Measurements from ENCODE around the gene NLE1.
"Not testable (repeated sequence)": the region's sequence is repeated elsewhere in the genome, so short reads cannot be mapped to it uniquely, and the experiment has no call there.

The NLE1 gene

DNA sequence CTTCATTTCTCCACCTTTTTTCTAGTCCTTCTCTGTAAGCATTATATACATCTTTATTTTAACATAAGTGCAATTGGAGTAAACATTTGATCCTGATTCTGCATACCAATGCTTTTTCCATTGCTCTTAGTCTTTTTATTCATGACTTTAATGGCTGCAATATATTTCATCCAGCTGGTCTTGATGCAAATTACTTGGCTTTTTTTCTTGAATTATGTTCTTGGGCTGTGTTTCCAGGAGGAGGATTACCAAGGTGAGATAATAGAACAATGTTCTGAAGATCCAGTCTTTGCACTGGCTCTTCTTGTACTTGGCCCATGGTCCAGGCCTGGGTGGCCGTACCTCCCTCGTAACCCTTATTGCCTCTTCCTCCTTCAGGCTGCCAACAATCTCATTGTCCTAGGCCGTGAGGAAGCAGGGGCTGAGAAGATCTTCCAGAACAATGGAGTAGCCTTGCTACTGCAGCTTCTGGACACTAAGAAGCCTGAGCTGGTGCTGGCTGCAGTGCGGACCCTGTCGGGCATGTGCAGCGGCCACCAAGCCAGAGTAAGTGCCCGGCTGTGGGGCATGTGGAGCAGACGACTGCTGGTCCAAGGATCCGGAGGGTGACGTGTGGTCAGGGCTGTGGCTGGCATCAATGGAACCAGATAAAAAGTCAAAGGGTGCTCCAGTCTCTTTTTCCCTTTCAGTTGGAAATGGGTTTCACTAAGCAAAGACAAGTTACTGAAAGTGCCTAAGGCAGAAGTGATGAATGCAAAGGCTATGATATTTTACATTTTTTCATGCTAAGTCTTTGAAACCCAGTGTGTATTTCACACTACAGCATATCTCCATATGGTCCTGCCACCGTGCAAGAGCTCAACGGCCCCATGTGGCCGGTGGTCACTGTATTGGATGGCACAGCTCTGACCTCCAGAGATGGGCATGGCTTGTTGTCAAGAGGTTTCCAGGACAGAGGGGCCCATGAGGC is 12.4 kb upstream of the NLE1 start:
- no peak overlapping the region for H3K4me3 ChIP-seq (ENCODE audit: low read depth, low read length)
- TF ChIP-seq, protein P1, sequence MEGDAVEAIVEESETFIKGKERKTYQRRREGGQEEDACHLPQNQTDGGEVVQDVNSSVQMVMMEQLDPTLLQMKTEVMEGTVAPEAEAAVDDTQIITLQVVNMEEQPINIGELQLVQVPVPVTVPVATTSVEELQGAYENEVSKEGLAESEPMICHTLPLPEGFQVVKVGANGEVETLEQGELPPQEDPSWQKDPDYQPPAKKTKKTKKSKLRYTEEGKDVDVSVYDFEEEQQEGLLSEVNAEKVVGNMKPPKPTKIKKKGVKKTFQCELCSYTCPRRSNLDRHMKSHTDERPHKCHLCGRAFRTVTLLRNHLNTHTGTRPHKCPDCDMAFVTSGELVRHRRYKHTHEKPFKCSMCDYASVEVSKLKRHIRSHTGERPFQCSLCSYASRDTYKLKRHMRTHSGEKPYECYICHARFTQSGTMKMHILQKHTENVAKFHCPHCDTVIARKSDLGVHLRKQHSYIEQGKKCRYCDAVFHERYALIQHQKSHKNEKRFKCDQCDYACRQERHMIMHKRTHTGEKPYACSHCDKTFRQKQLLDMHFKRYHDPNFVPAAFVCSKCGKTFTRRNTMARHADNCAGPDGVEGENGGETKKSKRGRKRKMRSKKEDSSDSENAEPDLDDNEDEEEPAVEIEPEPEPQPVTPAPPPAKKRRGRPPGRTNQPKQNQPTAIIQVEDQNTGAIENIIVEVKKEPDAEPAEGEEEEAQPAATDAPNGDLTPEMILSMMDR (IDR thresholded peaks at IDR 0.05; ENCODE audit: control insufficient read depth, extremely low read depth, insufficient read depth) = no peak
- no peak for DNase-seq (ENCODE audit: low read depth)

DNA sequence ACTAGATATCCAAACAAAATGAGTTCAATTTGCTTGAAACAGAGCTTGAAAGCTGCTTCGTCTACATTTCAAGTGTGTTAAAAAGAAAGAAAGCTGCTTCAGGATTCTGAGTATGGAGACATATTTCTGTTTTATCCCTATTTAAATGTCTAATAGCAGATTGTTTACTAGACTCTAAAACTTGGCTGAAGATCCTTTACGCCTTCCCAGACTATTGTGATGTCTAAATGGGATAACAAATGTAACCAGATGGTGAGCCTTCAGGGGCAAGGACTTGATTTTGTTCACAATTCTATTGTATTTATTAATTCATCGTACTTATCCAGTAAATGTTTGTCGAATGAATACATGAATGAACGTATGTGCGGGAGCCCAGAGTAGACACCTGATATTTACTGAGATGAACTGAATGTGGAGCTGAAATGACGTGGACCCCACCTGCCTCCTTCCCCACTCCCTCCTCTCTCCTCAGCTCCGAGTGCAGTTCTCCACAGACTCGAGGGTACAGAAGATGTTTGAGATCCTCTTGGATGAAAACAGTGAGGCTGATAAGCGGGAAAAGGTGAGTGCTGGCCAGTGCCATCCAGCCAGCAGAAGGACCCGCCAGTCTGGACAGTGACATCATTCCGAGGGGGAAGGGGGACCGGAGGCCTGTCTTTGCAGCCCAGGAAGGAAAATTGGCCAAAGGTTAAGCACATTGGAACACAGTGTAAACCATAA is 10.5 kb upstream of the NLE1 start:
- TF ChIP-seq, protein P1 (IDR thresholded peaks at IDR 0.05; ENCODE audit: control insufficient read depth, extremely low read depth, insufficient read depth) = no peak
- H3K4me3 ChIP-seq (ENCODE audit: low read depth, low read length) = no peak overlapping the region
- no peak for DNase-seq (ENCODE audit: low read depth)

DNA sequence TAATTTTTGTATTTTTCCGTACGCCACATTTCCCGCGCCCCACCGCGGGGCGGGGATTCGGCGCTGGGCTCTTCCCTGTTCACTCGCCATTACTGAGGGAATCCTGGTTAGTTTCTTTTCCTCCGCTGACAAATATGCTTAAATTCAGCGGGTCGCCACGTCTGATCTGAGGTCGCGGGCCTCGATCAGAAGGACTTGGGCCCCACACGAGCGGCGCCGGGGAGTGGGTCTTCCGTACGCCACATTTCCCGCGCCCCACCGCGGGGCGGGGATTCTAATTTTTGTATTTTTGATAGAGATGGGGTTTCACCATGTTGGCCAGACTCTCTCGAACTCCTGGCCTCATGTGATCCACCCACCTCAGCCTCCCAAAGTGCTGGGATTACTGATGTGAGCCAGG is 9.0 kb upstream of the NLE1 start:
- DNase-seq (ENCODE audit: low read depth); H3K4me3 ChIP-seq (ENCODE audit: low read depth, low read length): not testable (repeated sequence)

DNA sequence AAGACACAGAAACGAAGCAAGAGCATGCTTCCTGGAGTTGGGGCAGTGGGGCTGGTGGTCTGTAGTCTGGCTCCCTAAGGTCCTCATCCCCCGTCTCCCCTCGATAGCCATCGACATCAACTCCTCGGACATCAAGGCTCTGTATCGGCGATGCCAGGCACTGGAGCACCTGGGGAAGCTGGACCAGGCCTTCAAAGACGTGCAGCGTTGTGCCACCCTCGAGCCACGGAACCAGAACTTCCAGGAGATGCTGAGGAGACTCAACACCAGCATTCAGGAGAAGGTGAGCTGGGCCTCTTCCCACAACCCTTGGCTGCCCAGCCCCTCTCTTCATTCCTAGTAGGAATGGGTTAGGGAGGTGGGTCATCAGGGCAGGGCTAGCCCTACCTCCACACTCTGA is 7.8 kb upstream of the NLE1 start:
- TF ChIP-seq, protein P1 (IDR thresholded peaks at IDR 0.05; ENCODE audit: control insufficient read depth, extremely low read depth, insufficient read depth) = no peak
- no peak overlapping the region for H3K4me3 ChIP-seq (ENCODE audit: low read depth, low read length)
- DNase-seq (ENCODE audit: low read depth) = no peak

DNA sequence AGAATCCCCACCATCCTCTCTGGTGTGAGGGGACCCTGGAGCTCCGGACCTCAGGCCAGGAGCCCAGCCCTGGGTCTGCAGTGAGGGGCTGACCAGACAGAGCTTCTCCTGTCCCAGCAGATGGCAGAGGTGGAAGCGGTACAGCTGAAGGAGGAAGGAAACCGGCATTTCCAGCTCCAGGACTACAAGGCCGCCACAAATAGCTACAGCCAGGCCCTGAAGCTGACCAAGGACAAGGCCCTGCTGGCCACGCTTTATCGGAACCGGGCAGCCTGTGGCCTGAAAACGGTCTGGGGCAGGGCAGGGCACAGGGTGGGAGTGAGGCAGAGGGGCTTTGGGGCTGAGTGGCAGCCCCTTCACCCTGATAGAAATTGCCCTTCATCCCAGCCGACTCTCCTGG is 6.0 kb upstream of the NLE1 start:
- TF ChIP-seq, protein P1 (IDR thresholded peaks at IDR 0.05; ENCODE audit: control insufficient read depth, extremely low read depth, insufficient read depth) = no peak
- no peak overlapping the region for H3K4me3 ChIP-seq (ENCODE audit: low read depth, low read length)
- no peak for DNase-seq (ENCODE audit: low read depth)

DNA sequence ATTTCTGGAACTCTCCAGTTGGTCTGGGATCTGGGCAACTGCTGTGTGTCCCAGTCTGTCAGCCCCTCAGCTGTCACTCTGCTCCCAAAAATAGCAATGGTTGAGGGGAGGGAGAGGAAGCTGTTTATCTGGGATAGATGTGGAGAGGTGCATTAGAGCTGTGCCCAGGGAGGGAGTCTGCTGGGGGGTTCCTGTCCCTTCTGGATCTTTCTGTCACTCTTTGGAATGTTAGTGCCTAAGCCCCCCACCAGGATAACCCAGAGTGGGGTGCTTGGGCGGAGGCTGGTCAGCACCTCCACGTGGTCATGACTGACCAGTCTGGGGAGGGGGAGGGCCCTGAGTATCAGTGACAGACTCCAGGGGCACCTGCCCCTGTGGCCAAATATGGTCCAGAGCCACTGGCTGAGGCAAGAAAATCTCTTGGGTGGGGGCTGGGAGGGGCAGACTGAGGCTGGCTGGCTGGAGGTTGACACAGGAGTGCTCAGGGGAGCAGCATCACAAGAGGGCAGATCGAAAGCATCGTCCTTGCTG is 5.3 kb upstream of the NLE1 start, which contains the start of gene UNC45B:
Gene UNC45B (plus strand): TSS at position 443 of the 531 bp plus-strand sequence. CDS start 447 bp downstream, outside the sequence.
- TF ChIP-seq, protein P1 (IDR thresholded peaks at IDR 0.05; ENCODE audit: control insufficient read depth, extremely low read depth, insufficient read depth) = no peak
- DNase-seq (ENCODE audit: low read depth) = no peak
- H3K4me3 ChIP-seq (ENCODE audit: low read depth, low read length) = no peak within 1 kb of the TSS

DNA sequence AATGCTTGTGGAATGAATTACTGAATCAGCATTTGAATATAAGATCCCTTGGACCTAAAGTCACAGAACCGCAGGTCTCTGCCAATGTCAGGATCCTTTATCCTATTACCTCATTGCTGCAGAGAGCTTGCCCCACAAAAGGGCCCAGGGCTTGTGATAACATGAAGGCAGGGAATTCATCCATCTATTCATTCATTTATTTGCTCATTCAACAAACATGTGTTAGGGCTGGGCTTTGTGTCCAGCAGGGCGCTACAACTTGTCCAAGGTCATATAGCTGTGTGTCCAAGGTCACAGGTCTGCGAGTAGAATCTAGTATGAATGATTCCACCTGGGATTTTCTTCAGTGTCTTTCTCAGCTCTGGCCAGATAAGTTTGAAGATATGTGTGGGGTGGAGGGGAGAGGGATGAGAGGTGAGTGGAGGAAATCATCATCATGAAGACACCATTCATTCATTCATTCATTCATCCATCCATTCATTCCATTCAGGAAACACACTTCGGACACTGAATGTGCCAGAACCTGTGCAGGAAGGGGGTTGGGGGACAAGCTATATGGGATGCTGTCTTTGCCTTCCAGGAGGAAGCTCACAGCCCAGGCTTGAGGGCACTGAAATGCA is 4.2 kb upstream of the NLE1 start:
- TF ChIP-seq, protein P1 (IDR thresholded peaks at IDR 0.05; ENCODE audit: control insufficient read depth, extremely low read depth, insufficient read depth) = no peak
- DNase-seq (ENCODE audit: low read depth) = no peak
- H3K4me3 ChIP-seq (ENCODE audit: low read depth, low read length) = no peak overlapping the region
